HepG2 (cell line): ENCODE data around the gene IDUA. TPM values are rescaled to one million over a fixed set of nuclear protein-coding genes. Genes with fewer than 3 reads are reported as not detected.
A peak's percentile ranks its signal among the peaks of the same experiment; 100 is the strongest.

ENCODE experiments used
- ATAC-seq: fragments of 200-7000 bp; cut with Tn5 transposase; 3 replicates; pipeline ENCODE4 v1.9.1; 2020; ENCODE audit warnings: mild to moderate bottlenecking, moderate library complexity
- BruUV-seq: library from RNA; stranded (reverse); fragments of 400-500 nt; replicated peaks from 2 replicates; lab custom pipeline; 2021; lab: Mats Ljungman, UMichigan
- CTCF ChIA-PET: fragments of 300-600 bp; formaldehyde crosslinking; extraction: SDS; loops from one replicate; lab custom pipeline; 2021; ENCODE audit warnings: low total read pairs, inconsistent platforms, low intra/inter-chr PET ratio; lab: Yijun Ruan, JAX
- POLR2A ChIA-PET: fragments of 350-600 bp; sonication (Branson Sonifier 250); formaldehyde crosslinking; loops from one replicate; lab custom pipeline; 2020; ENCODE audit warnings: antibody characterized with exemption, inconsistent platforms; lab: Yijun Ruan, JAX
- DNase-seq: peaks from one replicate; pipeline ENCODE4 v3.0.0-alpha.2; 2015; ENCODE audit warnings: low spot score
- FAIRE-seq: peaks from 3 replicates; lab custom pipeline; 2011; peaks lifted over from hg19 to GRCh38; lab: Jason Lieb, UNC
- H2AFZ ChIP-seq: one replicate; pipeline ENCODE4 v1.6.1; 2011; ENCODE audit warnings: low read length, inconsistent platforms
- H3K27ac ChIP-seq: fragments of 300-600 bp; 3 replicates; pipeline ENCODE4 v1.8.0; 2011; ENCODE audit warnings: mixed run types, mild to moderate bottlenecking, mixed read lengths, low read length, inconsistent platforms; ENCODE audit not compliant: insufficient read depth; ENCODE audit errors: extremely low read length
- H3K27me3 ChIP-seq, 2 experiments: fragments of 200-600 bp in 1 of 2; 2 replicates in 1 of 2; 3 replicates in 1 of 2; pipeline versions ENCODE4 v1.6.0 to v1.8.0; 2011; ENCODE audit warnings: low read length in 2 of 2, mild to moderate bottlenecking in 2 of 2, moderate library complexity in 2 of 2, inconsistent platforms in 1 of 2; ENCODE audit not compliant: insufficient read depth in 2 of 2, control insufficient read depth in 1 of 2
- H3K36me3 ChIP-seq, 2 experiments: fragments of 200-600 bp in 1 of 2; replicated peaks in 1 of 2; 2 replicates in 1 of 2; 3 replicates in 1 of 2; pipeline versions ENCODE4 v1.5.1 to v1.8.0; 2011; ENCODE audit warnings: low read length in 2 of 2, inconsistent platforms in 1 of 2; ENCODE audit not compliant: insufficient read depth in 2 of 2, control insufficient read depth in 1 of 2
- H3K4me1 ChIP-seq: 2 replicates; pipeline ENCODE4 v1.5.1; 2012; ENCODE audit warnings: low read length, inconsistent platforms; ENCODE audit not compliant: insufficient read depth
- H3K4me2 ChIP-seq: 2 replicates; pipeline ENCODE4 v1.6.0; 2011; ENCODE audit warnings: low read depth, low read length, inconsistent platforms
- H3K4me3 ChIP-seq, 3 experiments: fragments of 200-600 bp in 1 of 3; sonication (generic), shearing (Covaris generic) in 1 of 3; replicated peaks in 1 of 3; 2 replicates each; pipeline ENCODE4 v1.5.1; 2011 to 2016; ENCODE audit warnings: low read length in 3 of 3, inconsistent platforms in 2 of 3, low read depth in 2 of 3, mild to moderate bottlenecking in 2 of 3, control low read depth in 1 of 3, mixed read lengths in 1 of 3; ENCODE audit not compliant: insufficient read depth in 1 of 3
- H3K79me2 ChIP-seq: one replicate; pipeline ENCODE4 v1.6.1; 2011; ENCODE audit warnings: low read length, inconsistent platforms; ENCODE audit not compliant: insufficient read depth
- H3K9ac ChIP-seq: 2 replicates; pipeline ENCODE4 v1.6.0; 2011; ENCODE audit warnings: mild to moderate bottlenecking, low read depth, low read length, inconsistent platforms; ENCODE audit not compliant: insufficient read depth
- H3K9me3 ChIP-seq: 2 replicates; pipeline ENCODE4 v1.5.1; 2012; ENCODE audit warnings: mild to moderate bottlenecking, low read length
- H4K20me1 ChIP-seq: 2 replicates; pipeline ENCODE4 v1.6.0; 2011; ENCODE audit warnings: inconsistent platforms, mild to moderate bottlenecking, low read length, moderate library complexity; ENCODE audit not compliant: insufficient read depth
- AGO2 ChIP-seq: fragments of 200-400 bp; formaldehyde crosslinking; optimal IDR thresholded peaks from 2 replicates; pipeline ENCODE3; 2017; ENCODE audit warnings: mild to moderate bottlenecking, low read depth, low read length, moderate library complexity
- BORCS8-MEF2B ChIP-seq: sonication (generic); formaldehyde crosslinking; IDR thresholded peaks from 2 replicates; pipeline ENCODE4 v1.8.0; 2022; ENCODE audit warnings: mild to moderate bottlenecking, missing genetic modification reagents
- GTF2F1 ChIP-seq: fragments of 150-350 bp; IDR thresholded peaks from 2 replicates; pipeline ENCODE4 v1.6.1; 2014; ENCODE audit warnings: low read length
- GZF1 ChIP-seq: sonication (generic); formaldehyde crosslinking; IDR thresholded peaks from 2 replicates; pipeline ENCODE4 v1.5.1; 2020; ENCODE audit warnings: mild to moderate bottlenecking, missing genetic modification reagents
- HNRNPL ChIP-seq: fragments of 200-400 bp; formaldehyde crosslinking; IDR thresholded peaks from 2 replicates; pipeline ENCODE4 v1.6.1; 2017; ENCODE audit warnings: mild to moderate bottlenecking, low read depth, low read length
- PHF20 ChIP-seq: sonication (generic); formaldehyde crosslinking; IDR thresholded peaks from 2 replicates; pipeline ENCODE4 v1.5.0; 2020; ENCODE audit warnings: mild to moderate bottlenecking, missing genetic modification reagents
- POLR2AphosphoS2 ChIP-seq: IDR thresholded peaks from 2 replicates; pipeline ENCODE4 v1.6.1; 2011; ENCODE audit warnings: low read depth, low read length, improper control_type of control experiment
- RBM39 ChIP-seq: fragments of 200-400 bp; formaldehyde crosslinking; IDR thresholded peaks from one replicate; pipeline ENCODE4 v1.6.1; 2018; ENCODE audit warnings: antibody characterized with exemption, mild to moderate bottlenecking, low read depth, low read length; ENCODE audit not compliant: poor library complexity, severe bottlenecking
- ZBTB4 ChIP-seq: sonication (generic); formaldehyde crosslinking; IDR thresholded peaks from 2 replicates; pipeline ENCODE4 v1.4.0; 2020; ENCODE audit warnings: missing genetic modification reagents, mild to moderate bottlenecking, borderline replicate concordance
- ZNF333 ChIP-seq: sonication (generic); formaldehyde crosslinking; IDR thresholded peaks from 2 replicates; pipeline ENCODE4 v1.4.0; 2020; ENCODE audit warnings: mild to moderate bottlenecking, missing genetic modification reagents, borderline replicate concordance
- ZNF577 ChIP-seq: sonication (generic); formaldehyde crosslinking; IDR thresholded peaks from 2 replicates; pipeline ENCODE4 v1.4.0; 2020; ENCODE audit warnings: mild to moderate bottlenecking, low read depth, missing genetic modification reagents, borderline replicate concordance
- ZSCAN31 ChIP-seq: sonication (generic); formaldehyde crosslinking; IDR thresholded peaks from 2 replicates; pipeline ENCODE4 v1.5.0; 2020; ENCODE audit warnings: low read depth, mild to moderate bottlenecking, missing genetic modification reagents
- WGBS: methylation state at CpG from one replicate; pipeline ENCODE4 v1.1.6; 2017; ENCODE audit warnings: low lambda C conversion rate; 5-methylcytosine and 5-hydroxymethylcytosine counted together
- in situ Hi-C: cut with HindIII; loops from 2 replicates; pipeline ENCODE4 v1.10.0; 2017; ENCODE audit warnings: low pct_unique_long_range_greater_than_20kb; ENCODE audit not compliant: extremely low pct_ligation_motif_present
- intact Hi-C: fragments of 100-400 bp; cut with micrococcal nuclease; formaldehyde crosslinking; loops from one replicate; pipeline ENCODE4 v1.10.0; 2022; ENCODE audit not compliant: unreplicated experiment
- polyA plus RNA-seq, 8 experiments: library from polyadenylated mRNA; depleted of rRNA in 3 of 8; stranded (reverse) in 7 of 8; unstranded in 1 of 8; fragments of >200 nt; fragmentation: Illumina TruSeq in 4 of 8; extraction: Trizol in 4 of 8; gene quantifications; 2 replicates each; pipeline versions ENCODE4 v1.2.1 to v1.2.3, GENCODE V29; 2011 to 2016; ENCODE audit warnings: low read depth in 4 of 8, missing spikeins in 1 of 8, mixed read lengths in 1 of 8; ENCODE audit not compliant: insufficient read depth in 1 of 8
- total RNA-seq, 5 experiments: library from RNA; depleted of rRNA; stranded (reverse); fragments of >200 nt; fragmentation: Illumina TruSeq; extraction: Trizol; gene quantifications; 2 replicates each; pipeline ENCODE4 v1.2.3, GENCODE V29; 2016; ENCODE audit warnings: low read depth in 1 of 5
- TF ChIP-seq, protein P1 (sequence below): sonication (generic); formaldehyde crosslinking; IDR thresholded peaks from 2 replicates; pipeline ENCODE4 v1.8.0; 2022; ENCODE audit warnings: missing genetic modification reagents, mild to moderate bottlenecking, inconsistent platforms, borderline replicate concordance
- TF ChIP-seq, protein P2 (sequence below): sonication (generic); formaldehyde crosslinking; IDR thresholded peaks from 2 replicates; pipeline ENCODE4 v1.8.1; 2023; ENCODE audit warnings: mild to moderate bottlenecking, missing genetic modification reagents

Gene IDUA
- total and polyA plus RNA-seq, 2 of the 13 experiments (the other 11 are each of a cell fraction or from before 2014, with no cell fraction given) = 0.77 to 1.0 TPM

- FAIRE-seq (no peak), ATAC-seq (no peak; the same call in 2 of the 3 replicates), DNase-seq (no peak)
- peaks cover 9 to 15% of the 10 kb centered on the region in 2 experiments; a peak in 4 of 5 replicates for H3K36me3 ChIP-seq
- in situ Hi-C loops (loop anchor here (5.0 to 10.0 kb wide), 2 partner anchors 56 to 173 kb away; partner anchors contain the start of genes GAK and TMEM175), intact Hi-C loops (loop anchor here (1.0 to 2.0 kb wide), 3 partner anchors 57 to 174 kb away; no protein-coding TSS in a partner anchor)
- H3K27ac ChIP-seq = peak overlapping the region; percentile 64
- peaks cover 0 to 5% of the 10 kb centered on the region in 2 experiments; a peak in 1 of 5 replicates for H3K27me3 ChIP-seq
- TSS peak; percentile 3 for BruUV-seq
- no peaks in the 10 kb centered on the region for H3K9me3 ChIP-seq
- H2AFZ ChIP-seq = no peak overlapping the region
- H3K9ac ChIP-seq = peak overlapping the region; percentile 69
- H3K4me3 ChIP-seq = peak overlapping the region; percentile 54 to 75 (median 55); a peak in 5 of 6 replicates
- CTCF ChIA-PET = interaction anchor here (1.3 kb wide), 1 partner anchor 62 kb away, joined by 5 read pairs; no protein-coding TSS in a partner anchor
- 53% methylated on average over 3 of the region's 37 CpGs for WGBS
- H3K4me1 ChIP-seq = peaks cover 48% of the 10 kb centered on the region
- peaks cover 16% of the 10 kb centered on the region for H3K79me2 ChIP-seq
- H3K4me2 ChIP-seq = peak overlapping the region; percentile 91
- POLR2A ChIA-PET = interaction anchor here (0.7 to 3.2 kb wide), 12 partner anchors 13 to 301 kb away, joined by 3 to 25 read pairs (median 3); partner anchors contain the start of genes GAK and TMEM175
- no peaks in the 10 kb centered on the region for H4K20me1 ChIP-seq
- TF ChIP-seq PHF20 (CRISPR knock-in tag) (peak; percentile 4; the same call in 1 of the 2 replicates), ZBTB4 (peak; percentile 77; the same call in 1 of the 2 replicates), ZSCAN31 (CRISPR knock-in tag) (0 out of 2 replicates have a peak, but pooled peaks have one; percentile 12), AGO2 (peak; percentile 98), ZNF577 (CRISPR knock-in tag) (no peak), HNRNPL (0 out of 2 replicates have a peak, but pooled peaks have one; percentile 63), POLR2AphosphoS2 (peak; percentile 52; the same call in 1 of the 2 replicates), RBM39 (peak; percentile 61), ZNF333 (CRISPR knock-in tag) (0 out of 2 replicates have a peak, but pooled peaks have one; percentile 1), GZF1 (CRISPR knock-in tag) (no peak), BORCS8-MEF2B (peak; percentile 35; the same call in 1 of the 2 replicates), GTF2F1 (no peak)
- TF ChIP-seq, protein P1, sequence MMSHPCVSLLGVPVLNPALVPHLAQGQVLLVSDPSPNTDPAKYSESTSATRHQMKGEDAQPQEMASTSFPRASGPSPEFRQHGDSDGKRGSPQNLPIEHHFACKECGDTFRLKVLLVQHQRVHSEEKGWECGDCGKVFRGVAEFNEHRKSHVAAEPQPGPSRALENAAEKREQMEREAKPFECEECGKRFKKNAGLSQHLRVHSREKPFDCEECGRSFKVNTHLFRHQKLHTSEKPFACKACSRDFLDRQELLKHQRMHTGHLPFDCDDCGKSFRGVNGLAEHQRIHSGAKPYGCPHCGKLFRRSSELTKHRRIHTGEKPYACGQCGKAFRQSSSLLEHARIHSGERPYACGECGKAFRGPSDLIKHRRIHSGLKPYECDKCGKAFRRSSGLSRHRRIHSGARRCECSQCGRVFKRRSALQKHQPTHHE = 0 out of 2 replicates have a peak, but pooled peaks have one; percentile 15
- TF ChIP-seq, protein P2, sequence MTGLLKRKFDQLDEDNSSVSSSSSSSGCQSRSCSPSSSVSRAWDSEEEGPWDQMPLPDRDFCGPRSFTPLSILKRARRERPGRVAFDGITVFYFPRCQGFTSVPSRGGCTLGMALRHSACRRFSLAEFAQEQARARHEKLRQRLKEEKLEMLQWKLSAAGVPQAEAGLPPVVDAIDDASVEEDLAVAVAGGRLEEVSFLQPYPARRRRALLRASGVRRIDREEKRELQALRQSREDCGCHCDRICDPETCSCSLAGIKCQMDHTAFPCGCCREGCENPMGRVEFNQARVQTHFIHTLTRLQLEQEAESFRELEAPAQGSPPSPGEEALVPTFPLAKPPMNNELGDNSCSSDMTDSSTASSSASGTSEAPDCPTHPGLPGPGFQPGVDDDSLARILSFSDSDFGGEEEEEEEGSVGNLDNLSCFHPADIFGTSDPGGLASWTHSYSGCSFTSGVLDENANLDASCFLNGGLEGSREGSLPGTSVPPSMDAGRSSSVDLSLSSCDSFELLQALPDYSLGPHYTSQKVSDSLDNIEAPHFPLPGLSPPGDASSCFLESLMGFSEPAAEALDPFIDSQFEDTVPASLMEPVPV (CRISPR knock-in tag) = no peak; the same call in 1 of the 2 replicates
Observed at GRCh38 chr4:987624-988513, 1.0 kb downstream of the IDUA start.
